Esophagus muscularis mucosa (tissue), 4 donors: ENCODE data around the gene TOMM20. TPM values are rescaled to one million over a fixed set of nuclear protein-coding genes. Genes with fewer than 3 reads are reported as not detected.

Experiments
- DNase-seq: peaks from one replicate; pipeline ENCODE4 v3.0.0-alpha.2; 2017; ENCODE audit errors: extremely low spot score
- H3K27ac ChIP-seq, 4 donors: fragments of 200-600 bp; sonication (generic); replicated peaks in 1 of 4; 1 replicate in 3 of 4; 2 replicates in 1 of 4; pipeline ENCODE4 v1.5.1; 2016 to 2019; ENCODE audit warnings: mild to moderate bottlenecking in 1 of 4
- H3K27me3 ChIP-seq, 4 donors: fragments of 200-600 bp; sonication (generic); one replicate each; pipeline versions ENCODE4 v1.5.1 to v1.6.0; 2016 to 2019
- H3K36me3 ChIP-seq, 4 donors: fragments of 200-600 bp; sonication (generic); one replicate each; pipeline ENCODE4 v1.5.1; 2016 to 2019
- H3K4me1 ChIP-seq, 4 donors: fragments of 200-600 bp; sonication (generic); one replicate each; pipeline ENCODE4 v1.5.1; 2016 to 2019
- H3K4me3 ChIP-seq, 4 donors: fragments of 200-600 bp; sonication (generic); 1 replicate in 2 of 4; 2 replicates in 2 of 4; pipeline ENCODE4 v1.5.1; 2016 to 2019; ENCODE audit warnings: mild to moderate bottlenecking in 4 of 4, moderate library complexity in 1 of 4
- H3K9me3 ChIP-seq, 4 donors: fragments of 200-600 bp; sonication (generic); 1 replicate in 3 of 4; 2 replicates in 1 of 4; pipeline ENCODE4 v1.5.1; 2016 to 2019
- CTCF ChIP-seq, 3 experiments: fragments of 200-600 bp in 2 of 3; fragments of 450-650 bp in 1 of 3; sonication (generic) in 2 of 3; IDR thresholded peaks; one replicate each; pipeline ENCODE4 v1.5.1; 2017 to 2019; ENCODE audit warnings: antibody characterized with exemption in 3 of 3, mild to moderate bottlenecking in 2 of 3, moderate library complexity in 1 of 3
- EP300 ChIP-seq: sonication (generic); formaldehyde crosslinking; IDR thresholded peaks from one replicate; pipeline ENCODE4 v1.6.1; 2017; ENCODE audit warnings: antibody characterized with exemption
- POLR2A ChIP-seq: fragments of 450-650 bp; IDR thresholded peaks from one replicate; pipeline ENCODE4 v1.6.1; 2017; ENCODE audit warnings: antibody characterized with exemption, moderate library complexity, mild to moderate bottlenecking, low read depth
- POLR2AphosphoS5 ChIP-seq, 2 donors: sonication (generic); formaldehyde crosslinking; IDR thresholded peaks; one replicate each; pipeline ENCODE4 v1.6.1; 2017; ENCODE audit warnings: antibody characterized with exemption in 2 of 2
- WGBS: methylation state at CpG from one replicate; pipeline ENCODE4 v1.1.5; 2018; 5-methylcytosine and 5-hydroxymethylcytosine counted together
- intact Hi-C: fragments of 100-400 bp; cut with DNase I; formaldehyde crosslinking; loops from one replicate; pipeline ENCODE4 v1.15.1; 2023
- total RNA-seq, 4 donors: library from RNA; depleted of rRNA; stranded (reverse); fragments of >200 nt; gene quantifications; one replicate each; pipeline versions ENCODE4 v1.1.0 to v1.2.1, GENCODE V29; 2016

Gene TOMM20
- total RNA-seq, 4 donors from 2014 or later, result 59.7 to 94.3 (median 86.3) TPM

- Histone ChIP-seq H3K4me3 (no peak overlapping the region), H3K4me1 (peaks cover 0 to 5% (median 2%) of the 10 kb centered on the region in 4 donors), H3K36me3 (peaks cover 43 to 74% (median 55%) of the 10 kb centered on the region in 4 donors), H3K27me3 (no peaks in the 10 kb centered on the region), H3K27ac (no peak overlapping the region), H3K9me3 (no peaks in the 10 kb centered on the region)
- 97% methylated on average over 3 of the region's 3 CpGs for WGBS
- TF ChIP-seq EP300 (no peak), CTCF (IDR thresholded peaks at IDR 0.05) (no peak), POLR2AphosphoS5 (IDR thresholded peaks at IDR 0.05) (no peak)
- DNase-seq, result peak; percentile 45
- intact Hi-C loops, result no loop called here
Measured at GRCh38 chr1:235133086-235133485, 4.4 kb upstream of the TOMM20 start.

- Histone ChIP-seq H3K27me3 (no peaks in the 10 kb centered on the region), H3K36me3 (peaks cover 34 to 63% (median 45%) of the 10 kb centered on the region in 4 donors), H3K9me3 (no peaks in the 10 kb centered on the region), H3K27ac (no peak overlapping the region), H3K4me3 (no peak overlapping the region), H3K4me1 (peaks cover 6 to 13% (median 8%) of the 10 kb centered on the region in 4 donors)
- intact Hi-C loops, result no loop called here
- TF ChIP-seq EP300 (no peak), POLR2A (no peak), CTCF (IDR thresholded peaks at IDR 0.05) (no peak), POLR2AphosphoS5 (IDR thresholded peaks at IDR 0.05) (no peak)
- 90% methylated on average over 6 of the region's 6 CpGs for WGBS
- no peak for DNase-seq
Measured at GRCh38 chr1:235131961-235132360, 3.3 kb upstream of the TOMM20 start.

- no peak overlapping the region for H3K27ac ChIP-seq
- no peak overlapping the region for H3K4me3 ChIP-seq
- intact Hi-C loops, result no loop called here
- DNase-seq, result peak; percentile 53
- H3K9me3 ChIP-seq, result no peaks in the 10 kb centered on the region
- peaks cover 15 to 24% (median 20%) of the 10 kb centered on the region in 4 donors for H3K4me1 ChIP-seq
- no peaks in the 10 kb centered on the region for H3K27me3 ChIP-seq
- TF ChIP-seq EP300 (no peak), POLR2A (no peak), CTCF (IDR thresholded peaks at IDR 0.05) (no peak), POLR2AphosphoS5 (IDR thresholded peaks at IDR 0.05) (no peak)
- WGBS, result 83% methylated on average over 7 of the region's 7 CpGs
- H3K36me3 ChIP-seq, result peaks cover 27 to 57% (median 39%) of the 10 kb centered on the region in 4 donors
Measured at GRCh38 chr1:235130766-235131270, 2.2 kb upstream of the TOMM20 start.

- intact Hi-C loops, result loop anchor here (10.0 kb wide), 1 partner anchor 195 kb away; the partner anchor contains the start of genes ARID4B and GGPS1
- WGBS, result 87% methylated on average over 4 of the region's 4 CpGs
- TF ChIP-seq POLR2AphosphoS5 (IDR thresholded peaks at IDR 0.05) (no peak), EP300 (no peak)
- peak; percentile 8 for DNase-seq
- H3K27ac ChIP-seq, result peak overlapping the region in 1 of 4 donors; percentile 95
- no peaks in the 10 kb centered on the region for H3K27me3 ChIP-seq
- H3K4me3 ChIP-seq, result no peak overlapping the region
- H3K9me3 ChIP-seq, result no peaks in the 10 kb centered on the region
- peaks cover 15 to 31% (median 28%) of the 10 kb centered on the region in 4 donors for H3K4me1 ChIP-seq
- H3K36me3 ChIP-seq, result peaks cover 20 to 48% (median 32%) of the 10 kb centered on the region in 4 donors
Measured at GRCh38 chr1:235129774-235130570, 1.3 kb upstream of the TOMM20 start.

- Histone ChIP-seq H3K36me3 (peaks cover 5 to 33% (median 15%) of the 10 kb centered on the region in 4 donors), H3K27ac (peak overlapping the region; percentile 86 to 95 (median 88)), H3K27me3 (no peaks in the 10 kb centered on the region), H3K4me3 (peak overlapping the region; percentile 72 to 91 (median 80)), H3K9me3 (no peaks in the 10 kb centered on the region), H3K4me1 (peaks cover 15 to 51% (median 48%) of the 10 kb centered on the region in 4 donors)
- 1% methylated on average over 35 of the region's 35 CpGs for WGBS
- DNase-seq, result no peak
- intact Hi-C loops, result loop anchor here (10.0 kb wide), 1 partner anchor 197 kb away; the partner anchor contains the start of genes ARID4B and GGPS1
- TF ChIP-seq POLR2A (no peak), POLR2AphosphoS5 (IDR thresholded peaks at IDR 0.05) (no peak)
Measured at GRCh38 chr1:235127732-235128455, 743 bp downstream of the TOMM20 start.
